Vagina (tissue), 2 donors: Measurements from ENCODE around the gene TSPAN14. TPM values are rescaled to one million over a fixed set of nuclear protein-coding genes. Genes with fewer than 3 reads are reported as not detected.
A peak's percentile ranks its signal among the peaks of the same experiment; 100 is the strongest.

Source experiments
- DNase-seq, 2 donors: peaks; one replicate each; pipeline ENCODE4 v3.0.0-alpha.2; 2017; ENCODE audit errors: extremely low spot score in 2 of 2
- H3K27ac ChIP-seq: fragments of 200-600 bp; sonication (generic); one replicate; pipeline ENCODE4 v1.5.1; 2019
- H3K27me3 ChIP-seq: fragments of 200-600 bp; sonication (generic); one replicate; pipeline ENCODE4 v1.5.1; 2019
- H3K36me3 ChIP-seq, 2 donors: fragments of 200-600 bp; sonication (generic); one replicate each; pipeline ENCODE4 v1.5.1; 2017 to 2019
- H3K4me1 ChIP-seq: fragments of 200-600 bp; sonication (generic); one replicate; pipeline ENCODE4 v1.5.1; 2019
- H3K4me3 ChIP-seq, 2 donors: fragments of 200-600 bp; sonication (generic); 1 replicate in 1 of 2; 2 replicates in 1 of 2; pipeline ENCODE4 v1.5.1; 2016 to 2019
- H3K9me3 ChIP-seq: fragments of 200-600 bp; sonication (generic); one replicate; pipeline ENCODE4 v1.5.1; 2019
- POLR2A ChIP-seq, 2 donors: fragments of 450-650 bp; IDR thresholded peaks; one replicate each; pipeline ENCODE4 v1.6.1; 2017; ENCODE audit warnings: antibody characterized with exemption in 2 of 2, mild to moderate bottlenecking in 2 of 2, moderate library complexity in 2 of 2
- POLR2AphosphoS5 ChIP-seq, 2 donors: sonication (generic); formaldehyde crosslinking; IDR thresholded peaks; one replicate each; pipeline ENCODE4 v1.9.0; 2017; ENCODE audit warnings: antibody characterized with exemption in 2 of 2, mild to moderate bottlenecking in 2 of 2, low read depth in 1 of 2; ENCODE audit not compliant: insufficient read depth in 1 of 2
- intact Hi-C: fragments of 100-400 bp; cut with DNase I; formaldehyde crosslinking; loops from one replicate; pipeline ENCODE4 v1.15.1; 2023
- total RNA-seq: library from RNA; depleted of rRNA; stranded (reverse); fragments of >200 nt; gene quantifications from one replicate; pipeline ENCODE4 v1.2.3, GENCODE V29; 2016
- TF ChIP-seq, protein P1 (sequence below), 3 experiments: fragments of 450-650 bp in 2 of 3; fragments of 200-600 bp in 1 of 3; sonication (generic) in 1 of 3; IDR thresholded peaks; one replicate each; pipeline ENCODE4 v1.5.1; 2017 to 2019; ENCODE audit warnings: antibody characterized with exemption in 3 of 3, mild to moderate bottlenecking in 2 of 3, moderate library complexity in 2 of 3

TSPAN14 gene
- total RNA-seq, 1 donor from 2014 or later = 98.0 TPM

DNA sequence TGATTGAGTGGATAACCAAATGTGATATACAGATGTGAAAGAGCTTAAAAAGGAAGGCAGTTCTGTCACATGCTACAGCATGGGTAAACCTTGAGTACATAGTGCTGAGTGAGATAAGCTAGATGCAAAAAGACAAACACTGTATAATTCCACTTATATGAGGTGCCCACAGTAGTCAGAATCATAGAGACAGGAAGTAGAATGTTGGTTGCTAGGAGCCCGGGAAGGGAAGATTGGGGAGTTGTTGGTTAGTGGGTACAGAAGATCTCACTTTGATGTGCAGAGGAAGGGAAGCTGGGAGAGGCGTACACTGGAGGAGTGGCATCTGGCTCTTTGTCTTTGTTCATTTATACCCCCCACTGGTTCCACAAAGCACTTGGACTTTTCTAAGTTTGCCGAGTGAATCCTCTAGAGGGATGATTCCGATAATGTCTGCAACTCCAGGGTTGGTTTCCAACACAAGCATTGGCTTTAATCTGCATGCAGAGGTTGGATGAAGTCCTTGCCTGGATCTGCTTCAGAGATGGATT lies 39.5 kb downstream of the TSPAN14 start:
- intact Hi-C loops = no loop called here
- Histone ChIP-seq H3K4me1 (peaks cover 77% of the 10 kb centered on the region), H3K27ac (peak overlapping the region; percentile 36), H3K36me3 (peaks cover 0 to 19% of the 10 kb centered on the region in 2 donors), H3K9me3 (no peaks in the 10 kb centered on the region), H3K4me3 (no peak overlapping the region), H3K27me3 (no peaks in the 10 kb centered on the region)
- DNase-seq = no peak
- TF ChIP-seq POLR2AphosphoS5 (IDR thresholded peaks at IDR 0.05; ENCODE audit: insufficient read depth in 1 of 2, low read depth in 1 of 2) (no peak), POLR2A (IDR thresholded peaks at IDR 0.05) (no peak)
- TF ChIP-seq, protein P1, sequence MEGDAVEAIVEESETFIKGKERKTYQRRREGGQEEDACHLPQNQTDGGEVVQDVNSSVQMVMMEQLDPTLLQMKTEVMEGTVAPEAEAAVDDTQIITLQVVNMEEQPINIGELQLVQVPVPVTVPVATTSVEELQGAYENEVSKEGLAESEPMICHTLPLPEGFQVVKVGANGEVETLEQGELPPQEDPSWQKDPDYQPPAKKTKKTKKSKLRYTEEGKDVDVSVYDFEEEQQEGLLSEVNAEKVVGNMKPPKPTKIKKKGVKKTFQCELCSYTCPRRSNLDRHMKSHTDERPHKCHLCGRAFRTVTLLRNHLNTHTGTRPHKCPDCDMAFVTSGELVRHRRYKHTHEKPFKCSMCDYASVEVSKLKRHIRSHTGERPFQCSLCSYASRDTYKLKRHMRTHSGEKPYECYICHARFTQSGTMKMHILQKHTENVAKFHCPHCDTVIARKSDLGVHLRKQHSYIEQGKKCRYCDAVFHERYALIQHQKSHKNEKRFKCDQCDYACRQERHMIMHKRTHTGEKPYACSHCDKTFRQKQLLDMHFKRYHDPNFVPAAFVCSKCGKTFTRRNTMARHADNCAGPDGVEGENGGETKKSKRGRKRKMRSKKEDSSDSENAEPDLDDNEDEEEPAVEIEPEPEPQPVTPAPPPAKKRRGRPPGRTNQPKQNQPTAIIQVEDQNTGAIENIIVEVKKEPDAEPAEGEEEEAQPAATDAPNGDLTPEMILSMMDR (IDR thresholded peaks at IDR 0.05) = no peak

DNA sequence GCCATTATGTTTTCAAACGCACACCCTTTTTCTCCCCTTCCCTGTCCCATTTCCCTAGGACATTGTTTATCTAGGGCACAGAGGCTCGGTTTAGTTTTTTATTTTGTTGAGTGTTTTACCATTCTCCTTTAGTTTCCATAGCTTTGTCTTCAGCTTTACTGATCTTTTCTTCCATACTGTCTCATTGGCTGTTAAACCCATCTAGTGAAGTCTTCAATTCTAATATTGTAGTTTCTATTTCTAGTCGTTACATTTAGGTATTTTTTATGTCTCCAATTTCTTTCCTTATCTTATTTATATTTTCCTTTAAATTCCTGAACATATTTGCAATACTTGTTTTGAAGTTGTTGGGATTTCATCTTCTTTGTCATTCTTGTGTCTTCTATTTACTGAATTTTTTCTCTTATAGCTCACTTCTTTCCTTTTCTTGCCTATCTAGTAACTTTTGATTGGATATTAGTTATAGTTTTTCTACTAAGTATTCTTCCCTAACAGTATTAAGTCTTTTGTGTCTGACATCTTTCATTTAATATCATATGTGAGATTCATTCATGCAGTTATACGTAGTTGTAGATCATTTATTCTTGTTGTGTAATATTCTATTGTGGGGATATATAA lies 42.6 kb downstream of the TSPAN14 start:
- H3K27ac ChIP-seq = peak overlapping the region; percentile 91
- TF ChIP-seq, protein P1 (IDR thresholded peaks at IDR 0.05) = no peak
- TF ChIP-seq POLR2AphosphoS5 (IDR thresholded peaks at IDR 0.05; ENCODE audit: insufficient read depth in 1 of 2, low read depth in 1 of 2) = no peak
- TF ChIP-seq POLR2A (IDR thresholded peaks at IDR 0.05) = no peak
- no peaks in the 10 kb centered on the region for H3K36me3 ChIP-seq

DNA sequence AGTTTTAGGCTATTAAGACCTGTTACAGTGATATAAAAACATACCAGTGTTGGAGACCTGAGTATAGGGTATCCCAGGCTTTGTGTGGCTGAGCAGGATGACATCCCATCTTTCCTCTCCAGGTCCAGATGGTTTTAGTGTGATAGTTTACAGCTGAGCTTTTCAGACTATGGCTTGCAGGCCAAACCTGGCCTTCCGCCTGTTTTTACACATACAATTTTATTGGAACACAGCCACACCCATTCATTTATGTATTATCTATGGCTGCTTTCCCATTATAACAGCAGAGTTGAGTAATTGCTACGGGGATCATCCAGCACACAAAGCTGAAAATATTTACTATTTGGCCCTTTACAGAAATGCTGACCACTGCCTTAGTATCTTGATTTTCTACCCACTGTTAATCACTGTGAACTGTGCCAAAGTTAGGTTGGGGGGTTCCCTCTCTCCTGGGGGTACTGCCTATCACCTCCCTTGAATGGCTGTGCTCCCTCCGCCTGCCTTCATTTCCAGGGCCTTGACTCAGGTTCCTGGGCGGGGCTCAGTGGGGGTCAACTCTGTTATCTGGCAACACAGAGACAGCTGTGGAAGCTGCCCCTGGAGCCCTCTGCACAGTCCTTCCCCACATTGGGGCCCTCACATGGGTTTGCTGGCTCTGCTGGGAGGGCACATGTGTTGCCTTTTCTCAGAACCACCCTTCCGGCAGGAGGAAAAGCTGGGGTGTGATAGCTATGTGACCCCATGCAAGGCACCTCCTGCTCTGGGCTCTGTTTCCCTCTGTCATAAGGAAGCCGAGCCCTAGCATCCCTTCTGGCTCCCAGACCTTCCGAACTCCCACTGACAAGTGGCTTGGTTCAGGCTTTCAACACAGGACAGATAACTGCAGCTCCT lies 43.3 kb downstream of the TSPAN14 start:
- DNase-seq = no peak
- Histone ChIP-seq H3K36me3 (no peaks in the 10 kb centered on the region), H3K27me3 (no peaks in the 10 kb centered on the region), H3K4me1 (peaks cover 98% of the 10 kb centered on the region), H3K4me3 (no peak overlapping the region), H3K27ac (peak overlapping the region; percentile 91), H3K9me3 (no peaks in the 10 kb centered on the region)
- intact Hi-C loops = loop anchor here (5.0 kb wide), 1 partner anchor 35 kb away; no protein-coding TSS in a partner anchor
- TF ChIP-seq POLR2A (IDR thresholded peaks at IDR 0.05) (no peak), POLR2AphosphoS5 (IDR thresholded peaks at IDR 0.05; ENCODE audit: insufficient read depth in 1 of 2, low read depth in 1 of 2) (peak in 1 of 2 donors; percentile 59)

More for the DNA sequence above, 42.6 kb downstream of the TSPAN14 start:
- Histone ChIP-seq H3K4me1 (peaks cover 95% of the 10 kb centered on the region), H3K27me3 (no peaks in the 10 kb centered on the region), H3K9me3 (no peaks in the 10 kb centered on the region), H3K4me3 (no peak overlapping the region)
- no peak for DNase-seq
- intact Hi-C loops = loop anchor here (5.0 kb wide), 1 partner anchor 34 kb away; no protein-coding TSS in a partner anchor

GRCh38 chr10:80498078-80498832 lies 44.1 kb downstream of the TSPAN14 start:
- TF ChIP-seq POLR2AphosphoS5 (IDR thresholded peaks at IDR 0.05; ENCODE audit: insufficient read depth in 1 of 2, low read depth in 1 of 2) = no peak
- no peak for TF ChIP-seq POLR2A (IDR thresholded peaks at IDR 0.05)
- TF ChIP-seq, protein P1 (IDR thresholded peaks at IDR 0.05) = no peak
- intact Hi-C loops = loop anchor here (5.0 kb wide), 1 partner anchor 36 kb away; no protein-coding TSS in a partner anchor
- no peak for DNase-seq

More at GRCh38 chr10:80498078-80498832, 44.1 kb downstream of the TSPAN14 start:
- Histone ChIP-seq H3K4me3 (peak overlapping the region in 1 of 2 donors; percentile 4), H3K27me3 (no peaks in the 10 kb centered on the region), H3K4me1 (peaks cover 98% of the 10 kb centered on the region), H3K27ac (peak overlapping the region; percentile 91), H3K36me3 (no peaks in the 10 kb centered on the region), H3K9me3 (no peaks in the 10 kb centered on the region)
